IMR-90 (cell line): ENCODE data around the gene TNKS1BP1. TPM values are rescaled to one million over a fixed set of nuclear protein-coding genes. Genes with fewer than 3 reads are reported as not detected.
A peak's percentile ranks its signal among the peaks of the same experiment; 100 is the strongest.

Experiments used
- ATAC-seq: fragments of 200-7000 bp; cut with Tn5 transposase; 2 replicates; pipeline ENCODE4 v1.9.1; 2020; ENCODE audit warnings: low read depth, mild to moderate bottlenecking, moderate library complexity
- BruUV-seq: library from RNA; stranded (reverse); fragments of 400-500 nt; replicated peaks from 2 replicates; lab custom pipeline; 2021; lab: Mats Ljungman, UMichigan
- CTCF ChIA-PET: fragments of 300-600 bp; formaldehyde crosslinking; extraction: SDS; loops from one replicate; lab custom pipeline; 2021; ENCODE audit warnings: antibody characterized with exemption; lab: Yijun Ruan, JAX
- POLR2A ChIA-PET: fragments of 300-600 bp; sonication (Branson Sonifier 250); formaldehyde crosslinking; loops from one replicate; lab custom pipeline; 2022; ENCODE audit warnings: antibody characterized with exemption; ENCODE audit not compliant: unreplicated experiment; lab: Charles Lee
- DNase-seq: peaks from one replicate; pipeline ENCODE4 v3.0.0; 2013
- H2AFZ ChIP-seq: replicated peaks from 2 replicates; pipeline ENCODE3; 2013; ENCODE audit warnings: low read length, mild to moderate bottlenecking; ENCODE audit not compliant: poor library complexity
- H2AK5ac ChIP-seq: 2 replicates; pipeline ENCODE4 v1.6.1; 2013; ENCODE audit warnings: low read depth, low read length, inconsistent platforms
- H2AK9ac ChIP-seq: replicated peaks from 2 replicates; pipeline ENCODE3; 2013; ENCODE audit warnings: mild to moderate bottlenecking, low read depth, low read length, moderate library complexity; ENCODE audit not compliant: poor library complexity
- H2BK120ac ChIP-seq: 2 replicates; pipeline ENCODE4 v1.6.1; 2013; ENCODE audit warnings: low read depth, low read length, inconsistent platforms
- H2BK15ac ChIP-seq: 3 replicates; pipeline ENCODE4 v1.6.1; 2013; ENCODE audit warnings: low read depth, low read length, inconsistent platforms
- H2BK20ac ChIP-seq: 2 replicates; pipeline ENCODE4 v1.6.1; 2013; ENCODE audit warnings: low read depth, mild to moderate bottlenecking, inconsistent platforms, low read length, moderate library complexity
- H2BK5ac ChIP-seq: 2 replicates; pipeline ENCODE4 v1.6.1; 2013; ENCODE audit warnings: mild to moderate bottlenecking, low read depth, low read length, inconsistent platforms; ENCODE audit not compliant: poor library complexity, severe bottlenecking
- H3K14ac ChIP-seq: replicated peaks from 2 replicates; pipeline ENCODE4 v1.6.1; 2013; ENCODE audit warnings: low read depth, low read length, inconsistent platforms
- H3K18ac ChIP-seq: 2 replicates; pipeline ENCODE4 v1.6.1; 2013; ENCODE audit warnings: low read depth, low read length, control low read depth
- H3K23ac ChIP-seq: 2 replicates; pipeline ENCODE4 v1.6.1; 2013; ENCODE audit warnings: low read depth, low read length, inconsistent platforms
- H3K27ac ChIP-seq: 2 replicates; pipeline ENCODE4 v1.5.1; 2013; ENCODE audit warnings: mild to moderate bottlenecking, control low read depth, low read length; ENCODE audit not compliant: insufficient read depth
- H3K27me3 ChIP-seq: 2 replicates; pipeline ENCODE4 v1.6.1; 2013; ENCODE audit warnings: low read length; ENCODE audit not compliant: control insufficient read depth, insufficient read depth
- H3K36me3 ChIP-seq: 2 replicates; pipeline ENCODE4 v1.6.1; 2013; ENCODE audit warnings: low read length, mixed read lengths; ENCODE audit not compliant: control insufficient read depth, insufficient read depth
- H3K4ac ChIP-seq: 2 replicates; pipeline ENCODE4 v1.6.1; 2013; ENCODE audit warnings: low read depth, low read length, inconsistent platforms
- H3K4me1 ChIP-seq: 2 replicates; pipeline ENCODE4 v1.6.1; 2013; ENCODE audit warnings: low read length, mixed read lengths; ENCODE audit not compliant: control insufficient read depth, insufficient read depth
- H3K4me2 ChIP-seq: 2 replicates; pipeline ENCODE4 v1.6.1; 2013; ENCODE audit warnings: low read depth, mild to moderate bottlenecking, control low read depth, low read length, moderate library complexity
- H3K4me3 ChIP-seq: 2 replicates; pipeline ENCODE4 v1.5.1; 2013; ENCODE audit warnings: low read depth, mild to moderate bottlenecking, control low read depth, low read length, moderate library complexity; ENCODE audit not compliant: insufficient read depth
- H3K56ac ChIP-seq: 2 replicates; pipeline ENCODE4 v1.6.1; 2013; ENCODE audit warnings: low read length, inconsistent platforms; ENCODE audit not compliant: insufficient read depth; ENCODE audit errors: extremely low read depth
- H3K79me1 ChIP-seq, 2 experiments: 2 replicates each; pipeline ENCODE4 v1.6.1; 2013; ENCODE audit warnings: low read length in 2 of 2, inconsistent platforms in 1 of 2, low read depth in 1 of 2
- H3K9ac ChIP-seq: 2 replicates; pipeline ENCODE4 v1.6.1; 2013; ENCODE audit warnings: low read depth, low read length, control low read depth
- H3K9me1 ChIP-seq: 2 replicates; pipeline ENCODE4 v1.6.1; 2013; ENCODE audit warnings: low read length, inconsistent platforms; ENCODE audit not compliant: insufficient read depth
- H3K9me3 ChIP-seq: 2 replicates; pipeline ENCODE4 v1.6.1; 2013; ENCODE audit warnings: low read length; ENCODE audit not compliant: control insufficient read depth, insufficient read depth
- H4K20me1 ChIP-seq: 2 replicates; pipeline ENCODE4 v1.6.1; 2013; ENCODE audit warnings: low read length, inconsistent platforms; ENCODE audit not compliant: insufficient read depth
- H4K5ac ChIP-seq: 2 replicates; pipeline ENCODE4 v1.6.1; 2013; ENCODE audit warnings: mild to moderate bottlenecking, low read depth, low read length, control low read depth
- H4K8ac ChIP-seq, 2 experiments: 2 replicates each; pipeline ENCODE4 v1.6.1; 2013; ENCODE audit warnings: low read depth in 2 of 2, low read length in 2 of 2, control low read depth in 1 of 2, inconsistent platforms in 1 of 2
- H4K91ac ChIP-seq: 2 replicates; pipeline ENCODE4 v1.6.1; 2013; ENCODE audit warnings: low read depth, low read length, inconsistent platforms; ENCODE audit not compliant: insufficient read depth
- BHLHE40 ChIP-seq: fragments of 150-350 bp; IDR thresholded peaks from 2 replicates; pipeline ENCODE4 v1.6.1; 2016; ENCODE audit warnings: mild to moderate bottlenecking, low read depth, low read length
- CEBPB ChIP-seq: IDR thresholded peaks from 2 replicates; pipeline ENCODE4 v1.6.1; 2012; ENCODE audit warnings: low read depth, low read length, improper control_type of control experiment
- FOS ChIP-seq: fragments of 150-350 bp; IDR thresholded peaks from 2 replicates; pipeline ENCODE4 v1.6.1; 2016; ENCODE audit warnings: low read depth, low read length
- MAFK ChIP-seq: IDR thresholded peaks from 2 replicates; pipeline ENCODE4 v1.6.1; 2012; ENCODE audit warnings: low read depth, low read length, improper control_type of control experiment
- MAZ ChIP-seq: IDR thresholded peaks from 2 replicates; pipeline ENCODE4 v1.6.1; 2012; ENCODE audit warnings: low read depth, mild to moderate bottlenecking, low read length, improper control_type of control experiment, moderate library complexity, borderline replicate concordance
- NFE2L2 ChIP-seq: fragments of 150-350 bp; IDR thresholded peaks from 2 replicates; pipeline ENCODE4 v1.6.1; 2016; ENCODE audit warnings: low read depth, mild to moderate bottlenecking, low read length
- POLR2A ChIP-seq: IDR thresholded peaks from 2 replicates; pipeline ENCODE4 v1.6.1; 2012; ENCODE audit warnings: mild to moderate bottlenecking, low read depth, low read length
- RAD21 ChIP-seq: IDR thresholded peaks from 2 replicates; pipeline ENCODE4 v1.6.1; 2012; ENCODE audit warnings: low read length, improper control_type of control experiment
- RCOR1 ChIP-seq: IDR thresholded peaks from 2 replicates; pipeline ENCODE4 v1.6.1; 2012; ENCODE audit warnings: mild to moderate bottlenecking, low read length, improper control_type of control experiment; ENCODE audit not compliant: insufficient replicate concordance
- RFX5 ChIP-seq: IDR thresholded peaks from 2 replicates; pipeline ENCODE4 v1.8.0; 2012; ENCODE audit warnings: low read depth, mild to moderate bottlenecking, low read length, moderate library complexity
- WGBS, 2 experiments: methylation state at CpG; one replicate each; pipeline versions ENCODE4 v1.1.5 to v1.1.7; 2013; ENCODE audit warnings: missing lambda C conversion rate in 2 of 2; ENCODE audit not compliant: insufficient read length in 1 of 2; ENCODE audit errors: extremely low coverage in 2 of 2; 5-methylcytosine and 5-hydroxymethylcytosine counted together
- dilution Hi-C: fragments of 300-500 bp; cut with HindIII; formaldehyde crosslinking; loops from one replicate; pipeline ENCODE4 v1.14.3; 2018; ENCODE audit warnings: low sequenced_read_pairs; ENCODE audit not compliant: unreplicated experiment
- in situ Hi-C: fragments of 300-500 bp; cut with MboI; formaldehyde crosslinking; loops from 3 replicates; pipeline ENCODE4 v1.14.3; 2019; ENCODE audit warnings: low sequenced_read_pairs, inconsistent platforms, mixed read lengths
- intact Hi-C: fragments of 100-400 bp; cut with micrococcal nuclease; formaldehyde crosslinking; loops from 2 replicates; pipeline ENCODE4 v1.10.0; 2022
- polyA plus RNA-seq, 3 experiments: library from polyadenylated mRNA; depleted of rRNA; stranded (reverse); fragments of >200 nt; gene quantifications; 2 replicates each; pipeline ENCODE4 v1.2.3, GENCODE V29; 2012; ENCODE audit warnings: low replicate concordance in 1 of 3
- total RNA-seq: library from RNA; depleted of rRNA; stranded (reverse); fragments of >200 nt; gene quantifications from 2 replicates; pipeline ENCODE4 v1.2.3, GENCODE V29; 2012
- TF ChIP-seq, protein P1 (sequence below): conservative IDR thresholded peaks from 2 replicates; pipeline ENCODE4 v1.5.1; 2012; ENCODE audit warnings: mild to moderate bottlenecking, low read depth, low read length, improper control_type of control experiment
- TF ChIP-seq, protein P2 (sequence below): fragments of 150-350 bp; IDR thresholded peaks from 2 replicates; pipeline ENCODE4 v1.6.1; 2017; ENCODE audit warnings: mild to moderate bottlenecking, antibody characterized with exemption, low read length, low read depth
- TF ChIP-seq, protein P3 (sequence below): fragments of 150-350 bp; IDR thresholded peaks from 2 replicates; pipeline ENCODE4 v1.6.1; 2016; ENCODE audit warnings: low read depth, mild to moderate bottlenecking, low read length, moderate library complexity, borderline replicate concordance

Gene TNKS1BP1
- total and polyA plus RNA-seq, 2 of the 4 experiments (the other 2 are of a cell fraction), result 31.7 to 71.4 TPM

DNA sequence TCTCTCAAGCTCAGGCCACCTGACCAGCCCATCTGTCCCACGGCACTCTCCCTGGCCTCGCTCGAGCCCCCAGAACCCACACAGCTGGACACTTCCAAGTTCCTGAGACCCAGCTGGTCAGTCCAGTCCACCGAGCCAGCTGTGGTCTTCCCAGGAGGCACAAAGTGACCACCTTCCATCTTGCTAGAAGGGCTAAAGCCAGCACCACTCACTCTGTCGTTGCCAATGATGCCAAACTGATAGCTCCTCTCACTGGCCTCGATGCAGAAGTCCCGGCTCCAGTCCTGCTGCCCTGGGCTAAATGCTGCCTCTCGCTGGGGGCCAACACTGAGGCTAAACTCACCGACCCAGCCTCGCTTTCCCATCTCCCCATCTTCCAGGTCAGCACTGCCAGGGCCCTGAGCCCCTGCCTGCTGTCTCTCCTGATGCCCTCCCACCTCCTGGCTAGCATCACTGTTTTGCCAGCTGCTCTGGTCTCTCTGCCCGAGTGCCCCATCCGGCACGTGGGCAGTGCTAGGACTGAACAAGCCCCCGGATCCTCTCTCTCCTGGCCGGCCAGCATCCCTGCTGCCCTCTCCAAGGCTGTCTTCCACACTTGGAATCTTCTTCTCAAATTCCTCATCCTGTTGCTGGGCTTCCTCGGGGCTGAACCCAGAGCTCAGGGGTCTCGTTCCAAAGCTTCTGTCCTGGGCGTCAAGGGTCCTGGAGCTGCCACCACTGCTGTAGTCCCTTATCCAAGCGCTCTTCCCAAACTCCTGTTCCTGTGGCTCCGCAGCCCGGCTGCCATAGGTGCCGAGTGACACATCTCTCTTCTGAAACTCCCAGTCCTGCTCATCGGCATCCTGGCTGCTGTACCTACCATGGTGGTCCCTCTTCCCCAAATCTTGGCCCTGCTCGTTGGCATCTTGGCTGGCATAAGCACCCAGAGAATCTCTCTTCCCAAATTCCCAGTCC lies 15.4 kb downstream of the TNKS1BP1 start:
- in situ Hi-C loops, result no loop called here
- CTCF ChIA-PET, result interaction anchor here (1.1 kb wide), 1 partner anchor 60 kb away, joined by 3 read pairs; no protein-coding TSS in a partner anchor
- peaks cover 28 to 77% of the 10 kb centered on the region in 2 experiments for H3K79me1 ChIP-seq
- POLR2A ChIA-PET, result interaction anchor here (0.6 kb wide), 1 partner anchor 721 kb away, joined by 10 read pairs; no protein-coding TSS in a partner anchor
- H2BK15ac ChIP-seq, result no peak overlapping the region
- dilution Hi-C loops, result no loop called here
- no peak for DNase-seq
- no peak overlapping the region for H2BK20ac ChIP-seq
- peaks cover 53% of the 10 kb centered on the region for H3K9me1 ChIP-seq
- intact Hi-C loops, result no loop called here
- no peak overlapping the region for H3K56ac ChIP-seq
- peaks cover 48% of the 10 kb centered on the region for H3K4me1 ChIP-seq
- H3K27ac ChIP-seq, result peak overlapping the region; percentile 9; the same call in 1 of the 2 replicates
- no peak overlapping the region for H3K4me3 ChIP-seq
- H4K5ac ChIP-seq, result no peak overlapping the region
- no peaks in the 10 kb centered on the region for H3K9me3 ChIP-seq
- peak overlapping the region; percentile 17 for H2BK5ac ChIP-seq
- H3K23ac ChIP-seq, result peak overlapping the region; percentile 48; the same call in 1 of the 2 replicates
- ATAC-seq, result no peak
- H3K14ac ChIP-seq, result no peak overlapping the region; the same call in 1 of the 2 replicates
- no peak overlapping the region for H3K18ac ChIP-seq
- H2AK5ac ChIP-seq, result peak overlapping the region; percentile 27; the same call in 1 of the 2 replicates
- H3K27me3 ChIP-seq, result no peaks in the 10 kb centered on the region
- BruUV-seq, result TSS peak; percentile 42
- H2AFZ ChIP-seq, result no peak overlapping the region
- H2BK120ac ChIP-seq, result no peak overlapping the region
- no peak overlapping the region for H4K91ac ChIP-seq
- H3K4ac ChIP-seq, result 0 out of 2 replicates have a peak overlapping the region, but pooled peaks have one; percentile 93
- no peak overlapping the region for H4K8ac ChIP-seq
- peak overlapping the region; percentile 81 for H2AK9ac ChIP-seq
- no peak overlapping the region for H3K4me2 ChIP-seq
- no peak overlapping the region for H3K9ac ChIP-seq
- peaks cover 58% of the 10 kb centered on the region for H4K20me1 ChIP-seq
- WGBS, 2 experiments, result 95% methylated on average over 15 of the region's 24 CpGs; no CpG with 5 or more reads in 1 of the 2 experiments
- peaks cover 64% of the 10 kb centered on the region for H3K36me3 ChIP-seq
- TF ChIP-seq, protein P1, sequence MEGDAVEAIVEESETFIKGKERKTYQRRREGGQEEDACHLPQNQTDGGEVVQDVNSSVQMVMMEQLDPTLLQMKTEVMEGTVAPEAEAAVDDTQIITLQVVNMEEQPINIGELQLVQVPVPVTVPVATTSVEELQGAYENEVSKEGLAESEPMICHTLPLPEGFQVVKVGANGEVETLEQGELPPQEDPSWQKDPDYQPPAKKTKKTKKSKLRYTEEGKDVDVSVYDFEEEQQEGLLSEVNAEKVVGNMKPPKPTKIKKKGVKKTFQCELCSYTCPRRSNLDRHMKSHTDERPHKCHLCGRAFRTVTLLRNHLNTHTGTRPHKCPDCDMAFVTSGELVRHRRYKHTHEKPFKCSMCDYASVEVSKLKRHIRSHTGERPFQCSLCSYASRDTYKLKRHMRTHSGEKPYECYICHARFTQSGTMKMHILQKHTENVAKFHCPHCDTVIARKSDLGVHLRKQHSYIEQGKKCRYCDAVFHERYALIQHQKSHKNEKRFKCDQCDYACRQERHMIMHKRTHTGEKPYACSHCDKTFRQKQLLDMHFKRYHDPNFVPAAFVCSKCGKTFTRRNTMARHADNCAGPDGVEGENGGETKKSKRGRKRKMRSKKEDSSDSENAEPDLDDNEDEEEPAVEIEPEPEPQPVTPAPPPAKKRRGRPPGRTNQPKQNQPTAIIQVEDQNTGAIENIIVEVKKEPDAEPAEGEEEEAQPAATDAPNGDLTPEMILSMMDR, result no peak
- TF ChIP-seq MAFK (no peak), POLR2A (no peak), FOS (no peak), CEBPB (no peak), RFX5 (no peak), BHLHE40 (no peak), NFE2L2 (no peak), RAD21 (no peak), RCOR1 (no peak), MAZ (no peak)
- TF ChIP-seq, protein P2, sequence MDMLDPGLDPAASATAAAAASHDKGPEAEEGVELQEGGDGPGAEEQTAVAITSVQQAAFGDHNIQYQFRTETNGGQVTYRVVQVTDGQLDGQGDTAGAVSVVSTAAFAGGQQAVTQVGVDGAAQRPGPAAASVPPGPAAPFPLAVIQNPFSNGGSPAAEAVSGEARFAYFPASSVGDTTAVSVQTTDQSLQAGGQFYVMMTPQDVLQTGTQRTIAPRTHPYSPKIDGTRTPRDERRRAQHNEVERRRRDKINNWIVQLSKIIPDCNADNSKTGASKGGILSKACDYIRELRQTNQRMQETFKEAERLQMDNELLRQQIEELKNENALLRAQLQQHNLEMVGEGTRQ, result no peak
- TF ChIP-seq, protein P3, sequence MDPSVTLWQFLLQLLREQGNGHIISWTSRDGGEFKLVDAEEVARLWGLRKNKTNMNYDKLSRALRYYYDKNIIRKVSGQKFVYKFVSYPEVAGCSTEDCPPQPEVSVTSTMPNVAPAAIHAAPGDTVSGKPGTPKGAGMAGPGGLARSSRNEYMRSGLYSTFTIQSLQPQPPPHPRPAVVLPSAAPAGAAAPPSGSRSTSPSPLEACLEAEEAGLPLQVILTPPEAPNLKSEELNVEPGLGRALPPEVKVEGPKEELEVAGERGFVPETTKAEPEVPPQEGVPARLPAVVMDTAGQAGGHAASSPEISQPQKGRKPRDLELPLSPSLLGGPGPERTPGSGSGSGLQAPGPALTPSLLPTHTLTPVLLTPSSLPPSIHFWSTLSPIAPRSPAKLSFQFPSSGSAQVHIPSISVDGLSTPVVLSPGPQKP, result no peak
